ENCODE results near the gene SLC12A3.
A peak's percentile ranks its signal among the peaks of the same experiment; 100 is the strongest.

The SLC12A3 gene

DNA sequence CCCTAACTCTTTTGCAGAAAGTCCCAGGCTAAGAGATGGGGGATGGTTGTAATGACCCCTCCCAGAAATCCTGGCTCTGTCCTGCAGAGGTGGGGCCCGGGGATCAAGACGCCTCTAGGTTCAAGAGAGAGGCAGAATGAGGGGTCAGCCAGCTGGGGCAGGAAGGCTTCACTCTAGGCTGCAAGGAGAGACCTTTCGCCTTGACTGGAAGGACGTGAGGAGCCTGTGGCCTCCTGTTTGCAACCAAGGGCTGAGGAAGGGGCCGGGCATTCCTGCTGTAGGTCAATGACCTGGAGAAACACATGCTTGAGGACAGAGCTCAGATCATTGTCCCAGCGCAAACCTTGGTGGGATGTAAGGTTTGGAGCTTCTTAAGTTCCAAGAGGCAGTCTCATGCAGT lies 88.0 kb downstream of the SLC12A3 start:
- DNase-seq (ENCODE audit: extremely low read depth, insufficient read length) = no peak
- H3K27me3 ChIP-seq (replicated peaks; ENCODE audit: control insufficient read depth, insufficient read depth, low read length) = no peaks in the 10 kb centered on the region
- no peak for TF ChIP-seq CTCF (IDR thresholded peaks at IDR 0.05; ENCODE audit: insufficient read depth, low read length, poor library complexity, severe bottlenecking)
- H3K36me3 ChIP-seq (ENCODE audit: control insufficient read depth, insufficient read depth, low read length) = no peaks in the 10 kb centered on the region
- no peak overlapping the region for H3K4me3 ChIP-seq (replicated peaks; ENCODE audit: low read depth, low read length)

DNA sequence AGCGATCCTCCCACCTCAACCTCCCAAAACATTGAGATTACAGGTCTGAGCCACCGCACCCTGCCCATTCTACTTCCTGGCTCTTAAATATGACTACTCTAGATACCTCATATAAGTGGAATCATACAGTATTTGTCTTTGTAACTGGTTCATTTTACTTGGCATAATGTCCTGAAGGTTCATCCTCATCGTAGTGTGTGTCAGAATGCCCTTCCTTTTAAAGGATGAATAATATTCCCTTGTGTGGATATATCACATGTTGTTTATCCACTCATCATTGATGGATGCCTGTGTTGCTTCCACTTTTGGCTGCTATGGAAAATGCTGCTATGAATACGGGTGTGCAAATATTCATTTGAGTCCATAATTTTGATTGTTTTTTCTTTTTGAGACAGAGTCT lies 91.1 kb downstream of the SLC12A3 start:
- no peaks in the 10 kb centered on the region for H3K27me3 ChIP-seq (replicated peaks; ENCODE audit: control insufficient read depth, insufficient read depth, low read length)
- no peak overlapping the region for H3K4me3 ChIP-seq (replicated peaks; ENCODE audit: low read depth, low read length)
- DNase-seq (ENCODE audit: extremely low read depth, insufficient read length) = no peak
- no peak for TF ChIP-seq CTCF (IDR thresholded peaks at IDR 0.05; ENCODE audit: insufficient read depth, low read length, poor library complexity, severe bottlenecking)
- H3K36me3 ChIP-seq (ENCODE audit: control insufficient read depth, insufficient read depth, low read length) = no peaks in the 10 kb centered on the region

GRCh38 chr16:56956756-56957155 lies 91.7 kb downstream of the SLC12A3 start:
- no peaks in the 10 kb centered on the region for H3K27me3 ChIP-seq (replicated peaks; ENCODE audit: control insufficient read depth, insufficient read depth, low read length)
- no peaks in the 10 kb centered on the region for H3K36me3 ChIP-seq (ENCODE audit: control insufficient read depth, insufficient read depth, low read length)
- no peak for DNase-seq (ENCODE audit: extremely low read depth, insufficient read length)
- H3K4me3 ChIP-seq (replicated peaks; ENCODE audit: low read depth, low read length) = no peak overlapping the region
- peak; percentile 27 for TF ChIP-seq CTCF (IDR thresholded peaks at IDR 0.05; ENCODE audit: insufficient read depth, low read length, poor library complexity, severe bottlenecking)

GRCh38 chr16:56960681-56961281 lies 95.8 kb downstream of the SLC12A3 start:
- H3K4me3 ChIP-seq (replicated peaks; ENCODE audit: low read depth, low read length) = no peak overlapping the region
- H3K27me3 ChIP-seq (replicated peaks; ENCODE audit: control insufficient read depth, insufficient read depth, low read length) = no peaks in the 10 kb centered on the region
- TF ChIP-seq CTCF (IDR thresholded peaks at IDR 0.05; ENCODE audit: insufficient read depth, low read length, poor library complexity, severe bottlenecking) = no peak
- no peak for DNase-seq (ENCODE audit: extremely low read depth, insufficient read length)
- no peaks in the 10 kb centered on the region for H3K36me3 ChIP-seq (ENCODE audit: control insufficient read depth, insufficient read depth, low read length)

GRCh38 chr16:56961386-56961785 lies 96.4 kb downstream of the SLC12A3 start:
- Histone ChIP-seq H3K27me3 (replicated peaks; ENCODE audit: control insufficient read depth, insufficient read depth, low read length) (no peaks in the 10 kb centered on the region), H3K36me3 (ENCODE audit: control insufficient read depth, insufficient read depth, low read length) (no peaks in the 10 kb centered on the region), H3K4me3 (replicated peaks; ENCODE audit: low read depth, low read length) (no peak overlapping the region)
- no peak for TF ChIP-seq CTCF (IDR thresholded peaks at IDR 0.05; ENCODE audit: insufficient read depth, low read length, poor library complexity, severe bottlenecking)
- DNase-seq (ENCODE audit: extremely low read depth, insufficient read length) = no peak

DNA sequence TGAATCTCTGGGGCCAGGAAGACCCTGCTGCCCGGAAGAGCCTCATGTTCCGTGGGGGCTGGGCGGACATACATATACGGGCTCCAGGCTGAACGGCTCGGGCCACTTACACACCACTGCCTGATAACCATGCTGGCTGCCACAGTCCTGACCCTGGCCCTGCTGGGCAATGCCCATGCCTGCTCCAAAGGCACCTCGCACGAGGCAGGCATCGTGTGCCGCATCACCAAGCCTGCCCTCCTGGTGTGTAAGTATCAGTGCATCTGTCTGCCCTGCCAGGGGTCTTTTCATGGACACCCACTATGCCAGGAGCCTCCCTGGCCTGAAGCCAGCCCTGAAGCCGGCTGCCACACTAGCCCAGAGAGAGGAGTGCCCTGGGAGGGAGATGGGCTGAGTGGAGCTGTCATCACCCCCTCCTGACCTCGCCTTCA lies 96.9 kb downstream of the SLC12A3 start, which contains the start of gene CETP:
Gene CETP, plus strand, starts transcription at position 100 of the 431 bp plus-strand sequence. Its CDS starts 30 bp downstream, at position 130.
- no peak for TF ChIP-seq CTCF (IDR thresholded peaks at IDR 0.05; ENCODE audit: insufficient read depth, low read length, poor library complexity, severe bottlenecking)
- DNase-seq (ENCODE audit: extremely low read depth, insufficient read length) = no peak
- Histone ChIP-seq H3K36me3 (ENCODE audit: control insufficient read depth, insufficient read depth, low read length) (no peaks in the 10 kb centered on the region), H3K27me3 (replicated peaks; ENCODE audit: control insufficient read depth, insufficient read depth, low read length) (no peaks in the 10 kb centered on the region), H3K4me3 (replicated peaks; ENCODE audit: low read depth, low read length) (no peak within 1 kb of the TSS)
